Activated T-helper 2 cell treated with anti-CD3 and anti-CD28 coated beads, Interferon-gamma antibody, Interleukin-2, Interleukin-4, amounts not matched to agents 10 μg/mL and 5 μg/mL and 100 μg/mL, durations not matched to agents 14 hours and 24 hours and 36 hours (primary cell): ENCODE data around the gene NFE2. TPM values are rescaled to one million over a fixed set of nuclear protein-coding genes. Genes with fewer than 3 reads are reported as not detected.

Experiments used
- DNase-seq: peaks from one replicate; pipeline ENCODE4 v3.0.0; 2021; ENCODE audit warnings: low spot score
- H3K27ac Mint-ChIP-seq: one replicate; pipeline ENCODE4 v1.8.0; 2021; ENCODE audit warnings: mixed read lengths
- H3K27me3 Mint-ChIP-seq: one replicate; pipeline ENCODE4 v1.8.0; 2021; ENCODE audit warnings: low read depth, mixed read lengths
- H3K36me3 Mint-ChIP-seq: one replicate; pipeline ENCODE4 v1.8.0; 2021; ENCODE audit warnings: low read depth, mixed read lengths
- H3K4me1 Mint-ChIP-seq: one replicate; pipeline ENCODE4 v1.8.0; 2021; ENCODE audit warnings: low read depth, mixed read lengths
- H3K4me3 Mint-ChIP-seq: one replicate; pipeline ENCODE4 v1.8.0; 2021; ENCODE audit warnings: low read depth, mild to moderate bottlenecking, moderate library complexity, mixed read lengths
- H3K9me3 Mint-ChIP-seq: one replicate; pipeline ENCODE4 v1.8.0; 2021; ENCODE audit warnings: mixed read lengths
- intact Hi-C: fragments of 100-400 bp; cut with micrococcal nuclease; formaldehyde crosslinking; loops from one replicate; pipeline ENCODE4 v1.15.1; 2023
- total RNA-seq: library from RNA; stranded (reverse); gene quantifications from 2 replicates; pipeline ENCODE4 v1.2.3, GENCODE V29; 2022

The NFE2 gene
- total RNA-seq, 1 donor from 2014 or later, result not detected

GRCh38 chr12:54300225-54300731 lies 537 bp downstream of the NFE2 start:
- peaks cover 67% of the 10 kb centered on the region for H3K27me3 Mint-ChIP-seq

GRCh38 chr12:54299515-54300224 lies 1.1 kb downstream of the NFE2 start:
- peaks cover 66% of the 10 kb centered on the region for H3K27me3 Mint-ChIP-seq
- H3K9me3 Mint-ChIP-seq, result no peaks in the 10 kb centered on the region
- H3K36me3 Mint-ChIP-seq, result no peaks in the 10 kb centered on the region
- peaks cover 17% of the 10 kb centered on the region for H3K4me1 Mint-ChIP-seq
- no peak for DNase-seq
- intact Hi-C loops, result no loop called here
- H3K4me3 Mint-ChIP-seq, result no peak overlapping the region
- no peak overlapping the region for H3K27ac Mint-ChIP-seq

More at GRCh38 chr12:54300225-54300731, 537 bp downstream of the NFE2 start:
- no peak for DNase-seq
- no peaks in the 10 kb centered on the region for H3K9me3 Mint-ChIP-seq
- H3K4me1 Mint-ChIP-seq, result peaks cover 18% of the 10 kb centered on the region
- H3K36me3 Mint-ChIP-seq, result no peaks in the 10 kb centered on the region
- H3K4me3 Mint-ChIP-seq, result no peak overlapping the region
- no peak overlapping the region for H3K27ac Mint-ChIP-seq
- intact Hi-C loops, result no loop called here

- intact Hi-C loops, result no loop called here
- Mint-ChIP-seq H3K36me3 (no peaks in the 10 kb centered on the region), H3K4me1 (peaks cover 10% of the 10 kb centered on the region), H3K27ac (no peak overlapping the region), H3K4me3 (no peak overlapping the region), H3K9me3 (no peaks in the 10 kb centered on the region), H3K27me3 (peaks cover 60% of the 10 kb centered on the region)
- DNase-seq, result no peak
These were observed 1.9 kb downstream of the NFE2 start for GRCh38 chr12:54298904-54299303.

- Mint-ChIP-seq H3K4me1 (peaks cover 7% of the 10 kb centered on the region), H3K4me3 (no peak overlapping the region), H3K27me3 (peaks cover 40% of the 10 kb centered on the region), H3K27ac (no peak overlapping the region), H3K9me3 (no peaks in the 10 kb centered on the region), H3K36me3 (no peaks in the 10 kb centered on the region)
- DNase-seq, result no peak
- intact Hi-C loops, result no loop called here
These were observed 4.3 kb downstream of the NFE2 start for GRCh38 chr12:54296393-54297099.

GRCh38 chr12:54294953-54295566 lies 5.8 kb downstream of the NFE2 start:
- Mint-ChIP-seq H3K27ac (no peak overlapping the region), H3K27me3 (peaks cover 25% of the 10 kb centered on the region), H3K4me3 (no peak overlapping the region), H3K36me3 (no peaks in the 10 kb centered on the region), H3K4me1 (peaks cover 4% of the 10 kb centered on the region), H3K9me3 (no peaks in the 10 kb centered on the region)
- intact Hi-C loops, result loop anchor here (1.0 to 5.0 kb wide), 4 partner anchors 30 to 73 kb away; partner anchors contain the start of gene COPZ1
- no peak for DNase-seq

- H3K36me3 Mint-ChIP-seq, result no peaks in the 10 kb centered on the region
- H3K4me3 Mint-ChIP-seq, result no peak overlapping the region
- H3K4me1 Mint-ChIP-seq, result peaks cover 4% of the 10 kb centered on the region
- intact Hi-C loops, result loop anchor here (1.0 to 5.0 kb wide), 4 partner anchors 30 to 74 kb away; partner anchors contain the start of gene COPZ1
- H3K9me3 Mint-ChIP-seq, result no peaks in the 10 kb centered on the region
- H3K27ac Mint-ChIP-seq, result no peak overlapping the region
- DNase-seq, result peak; percentile 55
- peaks cover 18% of the 10 kb centered on the region for H3K27me3 Mint-ChIP-seq
These were observed 6.5 kb downstream of the NFE2 start for GRCh38 chr12:54294152-54294952.

- H3K27me3 Mint-ChIP-seq, result peaks cover 8% of the 10 kb centered on the region
These were observed 7.9 kb downstream of the NFE2 start for GRCh38 chr12:54292931-54293241.

GRCh38 chr12:54292083-54292930 lies 8.5 kb downstream of the NFE2 start:
- intact Hi-C loops, result loop anchor here (5.0 kb wide), 1 partner anchor 45 kb away; no protein-coding TSS in a partner anchor
- peaks cover 5% of the 10 kb centered on the region for H3K27me3 Mint-ChIP-seq
- DNase-seq, result no peak
- H3K36me3 Mint-ChIP-seq, result no peaks in the 10 kb centered on the region
- no peak overlapping the region for H3K4me3 Mint-ChIP-seq
- H3K9me3 Mint-ChIP-seq, result no peaks in the 10 kb centered on the region
- H3K27ac Mint-ChIP-seq, result no peak overlapping the region
- no peaks in the 10 kb centered on the region for H3K4me1 Mint-ChIP-seq

More at GRCh38 chr12:54292931-54293241, 7.9 kb downstream of the NFE2 start:
- Mint-ChIP-seq H3K36me3 (no peaks in the 10 kb centered on the region), H3K4me3 (no peak overlapping the region), H3K9me3 (no peaks in the 10 kb centered on the region), H3K27ac (no peak overlapping the region), H3K4me1 (peaks cover 3% of the 10 kb centered on the region)
- intact Hi-C loops, result loop anchor here (5.0 kb wide), 1 partner anchor 44 kb away; no protein-coding TSS in a partner anchor
- no peak for DNase-seq

- H3K27me3 Mint-ChIP-seq, result no peaks in the 10 kb centered on the region
- DNase-seq, result no peak
- no peak overlapping the region for H3K27ac Mint-ChIP-seq
- H3K36me3 Mint-ChIP-seq, result no peaks in the 10 kb centered on the region
- H3K4me1 Mint-ChIP-seq, result peaks cover 32% of the 10 kb centered on the region
- H3K4me3 Mint-ChIP-seq, result no peak overlapping the region
- intact Hi-C loops, result no loop called here
- H3K9me3 Mint-ChIP-seq, result no peaks in the 10 kb centered on the region
These were observed 13.3 kb downstream of the NFE2 start for GRCh38 chr12:54287261-54288157.

GRCh38 chr12:54286042-54287030 lies 14.5 kb downstream of the NFE2 start:
- no peaks in the 10 kb centered on the region for H3K36me3 Mint-ChIP-seq
- H3K27me3 Mint-ChIP-seq, result no peaks in the 10 kb centered on the region
- intact Hi-C loops, result no loop called here
- H3K27ac Mint-ChIP-seq, result peak overlapping the region; percentile 70
- H3K9me3 Mint-ChIP-seq, result no peaks in the 10 kb centered on the region
- H3K4me3 Mint-ChIP-seq, result peak overlapping the region; percentile 58
- no peak for DNase-seq
- H3K4me1 Mint-ChIP-seq, result peaks cover 34% of the 10 kb centered on the region
